Mononuclear cell (primary cell): ENCODE measurements around the gene YY1. TPM values are rescaled to one million over a fixed set of nuclear protein-coding genes. Genes with fewer than 3 reads are reported as not detected.
"Not testable (repeated sequence)": the region's sequence is repeated elsewhere in the genome, so short reads cannot be mapped to it uniquely, and the experiment has no call there.

Experiments used
- H3K27me3 ChIP-seq: 2 replicates; pipeline ENCODE4 v1.6.0; 2011; ENCODE audit warnings: low read length, control low read depth; ENCODE audit not compliant: insufficient read depth
- H3K4me1 ChIP-seq: 2 replicates; pipeline ENCODE4 v1.5.1; 2011; ENCODE audit warnings: mild to moderate bottlenecking, low read length, control low read depth; ENCODE audit not compliant: insufficient read depth
- H3K4me3 ChIP-seq: 2 replicates; pipeline ENCODE4 v1.5.1; 2011; ENCODE audit warnings: mild to moderate bottlenecking, low read length, moderate library complexity
- H3K9me3 ChIP-seq: 2 replicates; pipeline ENCODE4 v1.5.1; 2011; ENCODE audit warnings: low read depth, mild to moderate bottlenecking, control low read depth, low read length
- total RNA-seq: library from RNA; depleted of rRNA; stranded (reverse); fragments of >200 nt; gene quantifications from one replicate; pipeline ENCODE4 v1.2.3, GENCODE V29; 2012

YY1 gene
- total RNA-seq, 1 donor = 80.5 TPM

DNA sequence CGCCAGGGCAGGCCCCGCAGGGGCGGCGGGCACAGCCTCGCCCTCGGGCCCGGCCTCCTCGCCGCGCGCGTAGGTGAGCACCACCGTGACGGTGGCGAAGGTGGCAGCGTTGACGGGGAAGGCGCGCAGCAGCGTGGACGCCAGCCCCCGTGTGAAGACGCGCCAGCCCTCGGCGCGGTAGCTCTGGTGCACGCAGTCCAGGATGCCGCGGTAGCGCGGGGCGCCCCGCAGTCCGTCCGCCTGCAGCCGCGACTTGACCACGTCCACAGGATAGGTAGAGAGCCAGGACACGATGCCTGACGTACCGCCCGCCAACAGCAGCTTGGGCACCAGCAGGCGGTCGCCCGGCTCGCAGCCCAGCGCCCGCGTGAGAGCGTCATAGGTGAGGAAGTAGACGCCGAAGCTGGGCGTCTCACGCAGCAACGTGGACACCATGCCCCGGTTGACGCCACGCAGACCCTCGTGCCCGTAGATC lies 53.4 kb downstream of the YY1 start:
- Histone ChIP-seq H3K27me3 (no peaks in the 10 kb centered on the region), H3K4me3 (no peak overlapping the region), H3K9me3 (no peaks in the 10 kb centered on the region), H3K4me1 (peaks cover 28% of the 10 kb centered on the region)

DNA sequence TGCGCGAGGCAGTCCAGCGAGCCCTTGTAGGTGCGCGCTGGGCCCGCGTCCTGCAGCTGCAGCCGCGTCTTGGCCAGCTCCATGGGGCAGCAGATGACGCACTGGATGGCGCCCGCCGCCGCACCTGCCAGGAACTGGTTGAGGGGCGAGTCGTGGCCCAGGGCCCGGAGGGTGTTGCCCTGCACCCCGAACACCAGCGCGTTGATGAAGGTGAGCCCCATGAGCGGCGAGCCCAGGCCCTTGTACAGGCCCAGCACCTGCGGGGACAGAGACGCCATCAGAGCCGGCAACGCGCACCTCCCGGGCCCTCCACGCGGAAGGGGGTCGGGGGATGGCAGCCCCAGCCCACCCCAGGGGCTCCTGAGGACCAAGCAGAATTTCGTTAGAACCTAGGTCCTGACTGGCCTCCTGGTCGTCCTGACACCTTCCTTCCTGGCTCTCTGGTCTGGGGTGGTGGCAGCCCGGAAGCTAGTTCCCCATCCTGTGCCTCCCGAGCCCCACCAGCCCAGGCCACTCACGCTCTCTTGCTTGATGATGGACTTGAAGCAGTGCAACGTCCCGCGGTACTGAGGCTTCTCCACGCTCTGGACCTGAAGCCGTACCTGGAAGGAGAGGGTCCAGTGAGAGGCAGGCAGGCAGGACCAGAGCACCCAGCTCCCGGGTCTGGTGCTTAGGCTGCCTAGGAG lies 54.0 kb downstream of the YY1 start:
- Histone ChIP-seq H3K9me3 (no peaks in the 10 kb centered on the region), H3K4me1 (peaks cover 34% of the 10 kb centered on the region), H3K27me3 (no peaks in the 10 kb centered on the region), H3K4me3 (no peak overlapping the region)

DNA sequence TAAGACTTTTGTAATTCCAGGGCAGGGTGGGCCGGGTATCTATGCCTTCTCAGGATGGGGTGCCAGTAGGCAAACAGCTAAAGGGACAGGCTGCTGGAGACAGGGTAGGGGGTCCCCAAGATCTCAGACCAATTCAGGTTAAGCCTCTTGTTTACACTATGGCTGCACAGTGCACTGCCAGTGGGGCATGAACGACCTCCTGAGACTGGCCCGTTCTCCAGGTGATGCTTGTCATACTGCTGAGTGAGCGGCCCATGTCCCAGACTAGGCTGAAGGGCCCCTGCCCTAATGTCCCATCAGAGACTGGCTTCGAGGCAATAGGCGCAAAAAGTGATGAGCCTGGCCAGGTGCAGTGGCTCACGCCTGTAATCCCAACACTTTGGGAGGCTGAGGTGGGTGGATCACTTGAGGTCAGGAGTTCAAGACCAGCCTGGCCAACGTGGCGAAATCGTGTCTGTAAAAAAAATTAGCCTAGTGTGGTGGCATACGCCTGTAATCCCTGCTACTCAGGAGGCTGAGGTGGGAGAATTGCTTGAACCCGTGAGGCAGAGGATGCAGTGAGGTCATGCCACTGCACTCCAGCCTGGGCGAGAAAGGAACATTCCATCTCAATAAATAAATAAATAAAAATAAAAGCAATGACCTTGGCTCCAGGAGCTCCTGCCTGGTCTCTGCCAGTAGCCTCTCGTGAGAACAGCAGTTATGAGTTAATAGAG lies 54.7 kb downstream of the YY1 start:
- H3K4me1 ChIP-seq = peaks cover 38% of the 10 kb centered on the region
- H3K27me3 ChIP-seq = no peaks in the 10 kb centered on the region
- H3K4me3 ChIP-seq = no peak overlapping the region
- no peaks in the 10 kb centered on the region for H3K9me3 ChIP-seq

- H3K4me3 ChIP-seq = no peak overlapping the region
- H3K4me1 ChIP-seq = peaks cover 38% of the 10 kb centered on the region
Observed at GRCh38 chr14:100294213-100294962, 55.4 kb downstream of the YY1 start.

DNA sequence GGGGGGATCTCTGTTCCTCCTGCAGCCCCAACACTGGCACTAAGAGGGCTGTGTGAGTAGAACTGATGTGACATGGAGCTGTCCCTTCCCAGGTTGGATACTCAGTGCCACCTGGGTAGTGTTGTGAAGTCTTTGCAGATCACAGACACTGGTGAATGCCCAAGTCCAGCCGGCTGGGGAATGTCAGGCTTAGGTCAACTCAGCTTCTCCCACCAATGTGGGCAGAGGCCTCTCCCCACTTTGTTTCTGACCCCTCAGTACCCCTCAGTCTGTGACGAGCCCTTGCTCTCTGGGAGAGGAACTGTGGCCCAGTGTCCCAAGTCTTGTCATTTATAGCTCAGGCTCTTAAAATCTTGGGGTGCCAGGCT lies 56.0 kb downstream of the YY1 start:
- H3K4me3 ChIP-seq = no peak overlapping the region
- no peaks in the 10 kb centered on the region for H3K9me3 ChIP-seq
- H3K27me3 ChIP-seq = no peaks in the 10 kb centered on the region
- peaks cover 37% of the 10 kb centered on the region for H3K4me1 ChIP-seq

More at GRCh38 chr14:100294213-100294962, 55.4 kb downstream of the YY1 start:
- Histone ChIP-seq H3K27me3 (no peaks in the 10 kb centered on the region), H3K9me3 (no peaks in the 10 kb centered on the region)

DNA sequence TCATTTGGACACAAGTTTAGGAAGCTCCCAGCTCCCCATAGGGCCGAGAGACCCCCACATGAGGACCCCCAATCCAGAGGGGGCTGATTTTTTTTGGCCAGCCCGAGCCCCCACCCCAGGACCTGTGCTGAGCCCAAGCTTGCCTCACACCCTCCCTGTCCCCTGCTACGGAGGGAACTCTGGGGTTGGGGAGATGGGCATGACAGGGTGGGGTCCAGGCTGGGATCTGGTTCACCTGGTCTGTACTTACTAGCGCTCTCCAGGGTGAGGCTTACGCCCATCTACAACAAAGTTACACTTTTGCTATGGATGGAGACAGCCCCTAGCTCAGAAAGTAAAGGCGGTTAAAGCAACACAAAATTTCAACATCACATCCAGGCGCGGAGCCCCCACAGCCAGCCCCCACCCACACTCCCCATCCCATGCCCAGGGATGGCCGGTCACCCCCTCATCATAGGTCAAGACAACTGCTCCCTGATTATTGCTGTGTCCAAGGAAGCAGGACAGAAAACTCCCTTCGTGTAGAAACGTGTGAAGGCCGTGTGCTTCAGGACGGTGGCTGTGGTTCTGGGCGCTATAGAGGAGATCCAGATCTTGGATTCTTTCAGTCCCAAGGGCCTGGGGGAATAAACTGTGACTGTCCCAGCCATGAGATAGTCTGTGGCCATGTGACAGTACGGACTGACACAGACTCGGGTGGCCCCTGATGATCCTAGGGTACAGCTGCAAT lies 56.6 kb downstream of the YY1 start:
- peaks cover 31% of the 10 kb centered on the region for H3K4me1 ChIP-seq
- no peaks in the 10 kb centered on the region for H3K27me3 ChIP-seq
- H3K9me3 ChIP-seq = no peaks in the 10 kb centered on the region
- no peak overlapping the region for H3K4me3 ChIP-seq

DNA sequence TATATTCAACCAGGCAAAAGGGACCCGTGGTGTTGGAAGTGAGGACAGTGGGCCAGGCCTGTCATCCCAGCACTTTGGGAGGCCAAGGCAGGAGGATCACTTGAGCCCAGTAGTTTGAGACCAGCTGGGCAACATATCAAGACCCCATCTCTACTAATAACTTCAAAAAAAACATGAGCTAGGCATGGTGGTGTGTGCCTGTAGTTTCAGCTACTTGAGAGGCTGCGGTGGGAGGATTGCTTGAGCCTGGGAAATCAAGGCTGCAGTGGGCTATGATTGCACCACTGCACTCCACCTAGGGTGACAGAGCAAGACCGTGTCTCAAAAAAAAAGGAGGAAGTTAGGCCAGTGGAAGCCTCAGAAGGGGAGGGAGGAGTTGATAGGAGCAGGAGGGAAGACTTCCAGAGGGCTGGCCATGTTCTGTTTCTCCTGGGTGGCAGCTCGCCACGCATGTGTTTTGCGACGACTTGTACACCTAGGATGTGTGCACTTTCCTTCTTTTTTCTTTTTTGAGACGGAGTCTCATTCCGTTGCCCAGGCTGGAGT lies 57.2 kb downstream of the YY1 start:
- H3K9me3 ChIP-seq = no peaks in the 10 kb centered on the region
- no peak overlapping the region for H3K4me3 ChIP-seq
- no peaks in the 10 kb centered on the region for H3K27me3 ChIP-seq
- peaks cover 30% of the 10 kb centered on the region for H3K4me1 ChIP-seq

GRCh38 chr14:100296729-100297128 lies 57.8 kb downstream of the YY1 start:
- H3K27me3 ChIP-seq, H3K9me3 ChIP-seq, H3K4me3 ChIP-seq: not testable (repeated sequence)
- peaks cover 30% of the 10 kb centered on the region for H3K4me1 ChIP-seq

DNA sequence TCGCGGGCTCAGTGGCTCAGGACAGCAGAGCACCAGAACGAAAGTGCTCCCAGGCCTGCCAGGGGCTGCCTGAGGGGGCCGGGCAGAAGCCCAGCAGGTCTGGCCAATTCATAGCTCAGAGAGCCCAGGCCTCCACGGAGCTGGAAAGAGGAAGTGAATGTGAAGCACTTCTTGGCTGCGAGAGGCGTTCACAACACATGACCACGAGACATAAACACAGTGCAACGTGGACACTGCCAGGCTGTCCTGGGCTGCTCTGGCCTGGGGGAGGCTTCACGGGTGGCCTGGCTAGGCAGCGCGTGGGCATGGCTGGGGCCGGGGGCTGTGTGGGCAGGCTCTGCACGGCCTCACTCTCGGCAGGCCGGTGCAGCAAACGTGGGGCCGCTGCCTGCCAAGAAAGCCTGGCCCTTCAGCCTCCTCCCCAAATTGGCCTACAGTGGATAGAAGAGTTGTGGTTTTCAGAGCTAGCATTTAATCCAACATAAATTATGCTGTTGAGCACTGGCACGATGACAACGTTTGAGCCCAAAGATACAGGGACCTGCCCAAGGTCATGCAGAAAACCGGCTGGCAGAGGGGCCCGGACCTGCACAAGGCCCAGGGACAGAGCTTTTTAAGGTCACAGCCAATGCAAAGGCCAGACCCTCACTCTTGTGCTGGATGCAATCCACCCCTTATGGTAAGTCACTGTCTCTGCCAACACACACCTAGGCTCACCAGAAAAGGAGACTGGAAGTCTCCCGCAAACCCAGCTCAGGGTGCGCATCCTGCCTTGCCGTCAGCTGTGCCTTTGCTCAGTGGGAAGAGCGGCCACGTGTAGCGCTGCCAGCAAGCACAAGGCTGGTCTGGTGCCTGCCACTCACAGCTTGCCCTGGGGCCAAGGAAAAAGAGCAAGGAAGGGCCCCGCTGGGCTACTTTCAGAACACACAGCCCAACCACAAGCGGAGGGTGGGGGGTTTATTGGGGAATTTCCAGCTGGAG lies 58.7 kb downstream of the YY1 start:
- H3K9me3 ChIP-seq = no peaks in the 10 kb centered on the region
- H3K27me3 ChIP-seq = no peaks in the 10 kb centered on the region
- H3K4me1 ChIP-seq = peaks cover 30% of the 10 kb centered on the region
- no peak overlapping the region for H3K4me3 ChIP-seq

DNA sequence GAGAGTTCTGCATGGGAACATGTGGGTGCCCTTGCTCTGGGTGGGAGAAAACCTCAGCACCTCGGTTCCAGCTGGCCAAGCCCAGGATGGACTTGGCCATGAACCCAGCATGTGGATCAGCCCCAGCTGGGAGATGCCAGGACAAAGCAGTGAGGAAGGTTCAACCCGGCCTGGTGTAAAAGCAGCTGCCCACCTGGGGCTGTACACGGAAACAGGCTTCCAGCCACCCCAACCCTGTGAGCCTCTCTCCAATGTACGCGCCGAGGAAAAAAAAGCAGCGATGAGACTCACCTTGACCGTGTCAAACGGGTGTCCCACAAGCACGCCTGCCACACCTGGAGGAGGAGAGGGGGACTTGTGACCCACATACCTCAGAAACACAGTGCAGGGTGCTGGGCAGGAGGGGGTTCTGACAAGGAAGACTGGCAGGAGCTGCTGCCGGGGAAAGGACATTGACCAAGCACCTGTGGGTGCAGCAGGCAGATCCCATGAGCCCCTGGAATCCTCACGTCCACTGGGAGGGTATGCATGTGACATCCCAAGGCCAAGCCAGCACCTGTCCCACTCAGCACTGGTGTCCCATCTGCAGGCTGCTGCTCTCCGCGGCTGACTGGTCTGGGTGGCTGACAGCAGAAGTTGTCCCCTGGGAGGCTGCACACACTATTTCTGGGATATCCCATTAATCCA lies 59.8 kb downstream of the YY1 start:
- Histone ChIP-seq H3K27me3 (no peaks in the 10 kb centered on the region), H3K4me1 (peaks cover 30% of the 10 kb centered on the region), H3K4me3 (no peak overlapping the region), H3K9me3 (no peaks in the 10 kb centered on the region)

DNA sequence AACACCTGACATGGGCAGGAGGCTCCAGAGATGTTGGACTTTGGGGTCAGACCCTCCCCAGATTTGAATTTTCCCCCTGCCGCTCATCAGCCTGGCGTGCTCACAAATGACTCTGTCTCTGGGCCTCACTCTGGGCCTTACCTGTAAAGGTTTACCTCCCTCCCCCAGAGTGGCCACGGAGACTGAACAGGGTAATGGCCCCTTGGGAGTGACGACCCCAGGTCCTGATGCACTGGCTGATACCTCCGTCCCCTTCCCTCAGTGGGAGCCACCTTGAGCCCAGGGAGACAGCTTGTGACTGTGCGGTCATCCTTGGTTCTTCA lies 60.3 kb downstream of the YY1 start:
- Histone ChIP-seq H3K27me3 (no peaks in the 10 kb centered on the region), H3K9me3 (no peaks in the 10 kb centered on the region), H3K4me3 (no peak overlapping the region), H3K4me1 (peaks cover 30% of the 10 kb centered on the region)

- H3K27me3 ChIP-seq = no peaks in the 10 kb centered on the region
- no peak overlapping the region for H3K4me3 ChIP-seq
- H3K9me3 ChIP-seq = no peaks in the 10 kb centered on the region
- peaks cover 29% of the 10 kb centered on the region for H3K4me1 ChIP-seq
Observed at GRCh38 chr14:100302616-100303015, 63.7 kb downstream of the YY1 start.

GRCh38 chr14:100303179-100303578 lies 64.2 kb downstream of the YY1 start:
- Histone ChIP-seq H3K4me1 (peaks cover 29% of the 10 kb centered on the region), H3K27me3 (no peaks in the 10 kb centered on the region), H3K4me3 (no peak overlapping the region), H3K9me3 (no peaks in the 10 kb centered on the region)
